ENCODE results near the gene GRK5. TPM values are rescaled to one million over a fixed set of nuclear protein-coding genes. Genes with fewer than 3 reads are reported as not detected.

Gene GRK5
- total and polyA plus RNA-seq, 9 of the 15 experiments (the other 6 are each of a cell fraction or from before 2014, with no cell fraction given), result 0.46 to 0.83 (median 0.67) TPM; not detected in 2

- ChIA-PET POLR2A (no interaction called here), CTCF (ENCODE audit: low intra/inter-chr PET ratio) (no interaction called here)
- Histone ChIP-seq H4K20me1 (replicated peaks; ENCODE audit: control insufficient read depth, insufficient read depth, low read length) (no peaks in the 10 kb centered on the region), H3K27ac (ENCODE audit: extremely low read depth, low read depth, low read length) (no peak overlapping the region), H3K36me3 (ENCODE audit: control insufficient read depth, insufficient read depth, low read length) (no peaks in the 10 kb centered on the region), H3K79me2 (ENCODE audit: control insufficient read depth, insufficient read depth, low read length) (no peaks in the 10 kb centered on the region), H2AFZ (ENCODE audit: low read depth, low read length) (no peak overlapping the region), H3K9ac (ENCODE audit: insufficient read depth in 1 of 2, low read depth in 2 of 2, low read length in 2 of 2) (no peak overlapping the region), H3K4me2 (ENCODE audit: insufficient read depth, low read length) (no peak overlapping the region), H3K4me1 (replicated peaks in 1 of 2; ENCODE audit: control insufficient read depth in 2 of 2, insufficient read depth in 2 of 2, low read length in 2 of 2) (peaks cover 0 to 4% of the 10 kb centered on the region in 2 experiments; a peak in 2 of 5 replicates), H3K27me3 (ENCODE audit: control insufficient read depth in 2 of 2, insufficient read depth in 2 of 2, low read length in 2 of 2) (peaks cover 0 to 32% of the 10 kb centered on the region in 2 experiments; a peak in 3 of 5 replicates), H3K4me3 (no peak overlapping the region), H3K9me3 (replicated peaks; ENCODE audit: control insufficient read depth, insufficient read depth, low read depth, low read length) (no peaks in the 10 kb centered on the region), H3K9me1 (ENCODE audit: control insufficient read depth, insufficient read depth, low read length) (no peaks in the 10 kb centered on the region)
- WGBS (ENCODE audit: insufficient coverage, low coverage, missing lambda C conversion rate), result 12% methylated on average over 11 of the region's 12 CpGs
- intact Hi-C loops (cut with micrococcal nuclease), result no loop called here
- no peak for TF ChIP-seq ZSCAN32 (CRISPR knock-in tag; IDR thresholded peaks at IDR 0.05)
- TF ChIP-seq ZNF609 (CRISPR knock-in tag; IDR thresholded peaks at IDR 0.05; ENCODE audit: borderline replicate concordance), result no peak
- no peak for TF ChIP-seq TEAD2 (tag; IDR thresholded peaks at IDR 0.05)
- TF ChIP-seq MAFF (IDR thresholded peaks at IDR 0.05; ENCODE audit: low read length), result no peak
- ATAC-seq, result no peak
- in situ Hi-C loops (cut with MboI), result no loop called here
- BruUV-seq (replicated peaks), result no TSS peak
- no peak for FAIRE-seq
- DNase-seq (ENCODE audit: extremely low read depth in 1 of 4, low spot score in 3 of 4), result no peak
Measured at GRCh38 chr10:119365773-119366599, 158.6 kb downstream of the GRK5 start.

Measured in K562 (cell line).